Measurements from ENCODE around the gene SOX2. TPM values are rescaled to one million over a fixed set of nuclear protein-coding genes. Genes with fewer than 3 reads are reported as not detected.

Gene SOX2
- total and polyA plus RNA-seq, 8 donors, result 0.04 to 0.35 (median 0.09) TPM; not detected in 3

DNA sequence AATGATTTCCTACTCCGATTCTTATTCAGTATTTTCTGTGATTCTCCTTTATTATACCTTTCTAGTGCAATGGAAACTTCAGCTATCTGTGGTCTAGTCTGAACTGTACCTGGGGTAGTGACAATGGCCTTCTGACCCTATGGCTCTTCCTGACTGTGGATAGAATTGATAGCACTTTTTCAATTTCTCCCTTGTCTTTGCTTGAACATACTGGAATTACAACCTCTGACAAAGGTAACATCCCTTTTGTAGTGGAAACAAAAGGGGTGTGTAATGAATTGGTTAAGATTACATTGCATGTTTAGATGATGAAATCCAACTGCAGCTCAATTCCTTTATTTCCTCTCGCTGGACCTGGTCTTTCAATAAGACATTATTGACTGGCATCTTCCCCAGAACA is 21.0 kb upstream of the SOX2 start:
- FAIRE-seq (no peak), ATAC-seq (no peak)

DNA sequence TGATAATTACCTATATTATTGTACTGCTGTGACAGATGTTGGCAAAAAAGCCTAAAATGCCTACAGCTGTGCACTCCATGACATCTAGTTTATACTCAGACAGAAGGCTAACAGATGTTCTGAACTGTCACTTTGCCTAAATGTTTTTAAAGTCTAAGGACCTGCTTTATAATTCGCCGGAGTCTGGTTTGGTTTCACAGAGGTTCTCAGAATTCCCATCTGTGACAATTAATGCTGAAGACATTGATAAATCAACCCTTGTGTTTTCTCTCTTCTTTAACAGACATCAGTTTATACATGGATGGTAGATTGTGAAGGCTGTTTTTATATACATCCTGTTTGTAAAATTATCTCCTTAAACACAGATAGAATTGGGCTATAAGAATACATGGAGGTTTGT is 19.8 kb upstream of the SOX2 start:
- 71 to 77% methylated on average over 2 of the region's 2 CpGs for WGBS, 2 donors
- intact Hi-C loops (cut with DNase I), result no loop called here
- Histone ChIP-seq H3K4me1 (peaks cover 0 to 5% (median 0%) of the 10 kb centered on the region in 3 donors), H3K9me3 (no peaks in the 10 kb centered on the region), H3K27ac (no peak overlapping the region), H3K27me3 (peaks cover 0 to 13% (median 2%) of the 10 kb centered on the region in 4 donors), H3K36me3 (no peaks in the 10 kb centered on the region), H3K4me3 (no peak overlapping the region)
- TF ChIP-seq, protein P1, sequence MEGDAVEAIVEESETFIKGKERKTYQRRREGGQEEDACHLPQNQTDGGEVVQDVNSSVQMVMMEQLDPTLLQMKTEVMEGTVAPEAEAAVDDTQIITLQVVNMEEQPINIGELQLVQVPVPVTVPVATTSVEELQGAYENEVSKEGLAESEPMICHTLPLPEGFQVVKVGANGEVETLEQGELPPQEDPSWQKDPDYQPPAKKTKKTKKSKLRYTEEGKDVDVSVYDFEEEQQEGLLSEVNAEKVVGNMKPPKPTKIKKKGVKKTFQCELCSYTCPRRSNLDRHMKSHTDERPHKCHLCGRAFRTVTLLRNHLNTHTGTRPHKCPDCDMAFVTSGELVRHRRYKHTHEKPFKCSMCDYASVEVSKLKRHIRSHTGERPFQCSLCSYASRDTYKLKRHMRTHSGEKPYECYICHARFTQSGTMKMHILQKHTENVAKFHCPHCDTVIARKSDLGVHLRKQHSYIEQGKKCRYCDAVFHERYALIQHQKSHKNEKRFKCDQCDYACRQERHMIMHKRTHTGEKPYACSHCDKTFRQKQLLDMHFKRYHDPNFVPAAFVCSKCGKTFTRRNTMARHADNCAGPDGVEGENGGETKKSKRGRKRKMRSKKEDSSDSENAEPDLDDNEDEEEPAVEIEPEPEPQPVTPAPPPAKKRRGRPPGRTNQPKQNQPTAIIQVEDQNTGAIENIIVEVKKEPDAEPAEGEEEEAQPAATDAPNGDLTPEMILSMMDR (IDR thresholded peaks at IDR 0.05), result no peak
- no peak for DNase-seq
- ATAC-seq, result no peak
- no peak for FAIRE-seq

More for the DNA sequence above, 21.0 kb upstream of the SOX2 start:
- intact Hi-C loops (cut with DNase I), result no loop called here
- peaks cover 0 to 5% (median 0%) of the 10 kb centered on the region in 3 donors for H3K4me1 ChIP-seq
- no peaks in the 10 kb centered on the region for H3K36me3 ChIP-seq
- H3K9me3 ChIP-seq, result no peaks in the 10 kb centered on the region
- DNase-seq, result no peak
- H3K4me3 ChIP-seq, result no peak overlapping the region
- 66 to 79% methylated on average over 2 of the region's 2 CpGs for WGBS, 2 donors
- no peak overlapping the region for H3K27ac ChIP-seq
- peaks cover 0 to 5% (median 0%) of the 10 kb centered on the region in 4 donors for H3K27me3 ChIP-seq
- TF ChIP-seq, protein P1 (IDR thresholded peaks at IDR 0.05), result no peak

DNA sequence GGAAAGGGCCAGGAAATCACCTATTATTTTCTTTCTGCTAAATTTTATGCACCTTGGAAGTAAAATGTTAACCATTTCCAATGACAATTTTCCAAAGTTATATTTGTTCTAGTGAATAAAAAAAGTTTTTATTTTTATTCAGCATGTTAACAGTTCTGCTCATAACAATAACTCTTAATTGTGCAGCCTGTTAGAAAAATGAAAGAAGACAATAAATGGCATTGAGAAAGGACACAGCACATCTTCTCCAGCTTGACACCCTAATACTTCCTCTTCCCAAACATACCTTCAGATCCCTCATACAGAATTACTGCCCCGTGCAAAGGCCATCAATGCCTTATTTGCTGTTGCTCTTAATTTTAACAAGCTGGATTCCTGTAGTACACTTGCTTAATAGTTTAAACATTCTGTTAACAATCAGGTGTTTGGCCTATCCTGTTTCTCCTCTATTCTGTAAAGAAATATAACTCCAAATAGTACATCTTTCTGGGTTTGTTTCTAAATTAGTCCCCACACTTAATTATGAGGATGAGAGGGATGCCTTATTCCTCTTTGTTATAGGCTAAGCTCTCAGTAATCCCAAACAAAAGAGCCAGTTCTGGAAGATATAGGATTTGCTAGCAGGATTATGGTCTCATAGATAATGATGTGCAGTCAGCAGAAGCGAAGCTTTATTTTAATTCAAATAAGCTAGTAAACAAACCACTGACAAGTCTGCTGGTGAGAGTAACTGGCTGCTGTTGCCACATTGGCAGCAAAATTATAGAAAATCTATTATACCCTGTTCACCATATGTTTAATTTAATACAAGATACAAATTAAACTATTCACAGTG is 19.2 kb upstream of the SOX2 start:
- ATAC-seq, result no peak
- intact Hi-C loops (cut with DNase I), result no loop called here
- Histone ChIP-seq H3K36me3 (no peaks in the 10 kb centered on the region), H3K4me1 (peaks cover 0 to 5% (median 0%) of the 10 kb centered on the region in 3 donors), H3K27ac (no peak overlapping the region), H3K4me3 (no peak overlapping the region), H3K9me3 (no peaks in the 10 kb centered on the region), H3K27me3 (peaks cover 0 to 17% (median 4%) of the 10 kb centered on the region in 4 donors)
- no peak for FAIRE-seq
- WGBS, 2 donors, result 68 to 72% methylated on average over 2 of the region's 2 CpGs
- TF ChIP-seq, protein P1 (IDR thresholded peaks at IDR 0.05), result no peak
- no peak for DNase-seq

DNA sequence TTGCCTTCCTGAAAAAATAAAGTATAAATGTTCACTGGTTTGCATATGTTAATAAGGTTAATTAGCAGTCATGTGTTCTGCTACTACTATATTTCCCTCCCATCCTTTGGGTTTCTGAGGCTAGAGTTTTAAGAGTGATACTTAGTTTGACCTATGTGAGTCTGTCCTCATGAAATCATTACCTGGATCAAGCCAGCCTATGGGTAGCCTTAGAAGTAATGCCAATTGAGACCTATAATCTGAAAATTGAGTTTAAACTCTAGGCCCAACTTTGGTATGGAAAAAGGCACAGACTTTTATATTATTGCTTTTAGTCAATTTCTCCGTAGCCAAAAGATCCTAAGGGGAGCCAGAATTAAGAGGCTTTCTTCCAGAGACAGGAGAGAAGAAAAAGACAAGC is 18.4 kb upstream of the SOX2 start:
- DNase-seq (no peak), ATAC-seq (no peak), FAIRE-seq (no peak)
- Histone ChIP-seq H3K36me3 (no peaks in the 10 kb centered on the region), H3K27me3 (peaks cover 0 to 25% (median 6%) of the 10 kb centered on the region in 4 donors), H3K27ac (no peak overlapping the region), H3K9me3 (no peaks in the 10 kb centered on the region), H3K4me3 (no peak overlapping the region), H3K4me1 (peaks cover 0 to 5% (median 0%) of the 10 kb centered on the region in 3 donors)
- WGBS, 2 donors, result 93 to 97% methylated on average over 1 of the region's 1 CpG
- TF ChIP-seq, protein P1 (IDR thresholded peaks at IDR 0.05), result no peak
- intact Hi-C loops (cut with DNase I), result no loop called here

Data from pancreas (tissue), 10 donors.